ENCODE results near the gene NEU1. TPM values are rescaled to one million over a fixed set of nuclear protein-coding genes. Genes with fewer than 3 reads are reported as not detected.

The NEU1 gene
- total and polyA plus RNA-seq, 2 of the 8 experiments (the other 6 are each of a cell fraction or from before 2014, with no cell fraction given): 41.2 to 72.1 TPM

- TF ChIP-seq CHD7 (IDR thresholded peaks at IDR 0.05; ENCODE audit: insufficient replicate concordance, low read length) (no peak), JUND (IDR thresholded peaks at IDR 0.05; ENCODE audit: low read length) (no peak), BRCA1 (IDR thresholded peaks at IDR 0.05; ENCODE audit: low read depth, low read length) (no peak), PHF8 (conservative IDR thresholded peaks at IDR 0.05; ENCODE audit: low read depth, low read length) (no peak), SP2 (IDR thresholded peaks at IDR 0.05; ENCODE audit: low read length) (no peak), GABPA (IDR thresholded peaks at IDR 0.05; ENCODE audit: borderline replicate concordance, insufficient read depth, low read length) (no peak), SIX5 (IDR thresholded peaks at IDR 0.05; ENCODE audit: low read depth, low read length) (no peak), SP4 (IDR thresholded peaks at IDR 0.05; ENCODE audit: low read length) (no peak), RAD21 (IDR thresholded peaks at IDR 0.05 in 1 of 2, conservative IDR thresholded peaks at IDR 0.05 in 1 of 2; ENCODE audit: low read depth in 2 of 2, low read length in 2 of 2) (no peak)
Measured at GRCh38 chr6:31903957-31904356, 41.3 kb upstream of the NEU1 start (continued).
